ENCODE measurements around the gene FBXL19.
"Not testable (repeated sequence)": the region's sequence is repeated elsewhere in the genome, so short reads cannot be mapped to it uniquely, and the experiment has no call there.

The FBXL19 gene

DNA sequence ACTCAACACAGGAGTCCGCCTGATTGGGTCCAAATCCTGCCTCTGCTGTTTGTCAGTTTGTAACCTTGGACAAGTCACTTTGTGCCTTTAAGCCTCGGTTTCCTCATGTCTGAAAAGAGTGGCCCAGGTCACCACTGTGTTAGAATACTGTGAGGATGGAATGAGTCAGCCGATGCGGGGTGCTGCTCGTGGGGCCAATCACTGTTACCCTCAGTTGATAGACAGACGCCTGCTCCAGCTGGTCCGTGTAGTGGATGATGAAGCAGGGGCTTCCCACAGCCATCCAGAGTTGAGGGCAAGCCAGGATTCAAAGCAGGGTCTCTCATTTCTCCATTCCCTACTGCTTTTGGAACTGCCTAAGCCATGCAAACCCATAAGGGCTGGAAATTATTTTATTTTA is 5.8 kb downstream of the FBXL19 start:
- DNase-seq (ENCODE audit: extremely low read depth, low read depth): no peak
- TF ChIP-seq, protein P1, sequence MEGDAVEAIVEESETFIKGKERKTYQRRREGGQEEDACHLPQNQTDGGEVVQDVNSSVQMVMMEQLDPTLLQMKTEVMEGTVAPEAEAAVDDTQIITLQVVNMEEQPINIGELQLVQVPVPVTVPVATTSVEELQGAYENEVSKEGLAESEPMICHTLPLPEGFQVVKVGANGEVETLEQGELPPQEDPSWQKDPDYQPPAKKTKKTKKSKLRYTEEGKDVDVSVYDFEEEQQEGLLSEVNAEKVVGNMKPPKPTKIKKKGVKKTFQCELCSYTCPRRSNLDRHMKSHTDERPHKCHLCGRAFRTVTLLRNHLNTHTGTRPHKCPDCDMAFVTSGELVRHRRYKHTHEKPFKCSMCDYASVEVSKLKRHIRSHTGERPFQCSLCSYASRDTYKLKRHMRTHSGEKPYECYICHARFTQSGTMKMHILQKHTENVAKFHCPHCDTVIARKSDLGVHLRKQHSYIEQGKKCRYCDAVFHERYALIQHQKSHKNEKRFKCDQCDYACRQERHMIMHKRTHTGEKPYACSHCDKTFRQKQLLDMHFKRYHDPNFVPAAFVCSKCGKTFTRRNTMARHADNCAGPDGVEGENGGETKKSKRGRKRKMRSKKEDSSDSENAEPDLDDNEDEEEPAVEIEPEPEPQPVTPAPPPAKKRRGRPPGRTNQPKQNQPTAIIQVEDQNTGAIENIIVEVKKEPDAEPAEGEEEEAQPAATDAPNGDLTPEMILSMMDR (IDR thresholded peaks at IDR 0.05; ENCODE audit: low read depth, low read length): no peak

DNA sequence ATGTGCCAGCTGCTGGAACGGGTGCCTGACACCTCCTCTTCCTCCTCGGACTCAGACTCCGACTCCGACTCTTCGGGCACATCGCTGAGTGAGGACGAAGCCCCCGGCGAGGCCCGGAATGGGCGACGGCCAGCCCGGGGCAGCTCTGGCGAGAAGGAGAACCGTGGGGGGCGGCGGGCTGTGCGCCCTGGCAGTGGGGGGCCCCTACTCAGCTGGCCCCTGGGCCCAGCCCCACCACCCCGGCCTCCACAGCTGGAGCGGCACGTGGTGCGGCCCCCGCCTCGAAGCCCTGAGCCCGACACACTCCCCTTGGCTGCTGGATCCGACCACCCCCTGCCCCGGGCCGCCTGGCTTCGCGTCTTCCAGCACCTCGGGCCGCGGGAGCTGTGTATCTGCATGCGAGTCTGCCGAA is 6.8 kb downstream of the FBXL19 start:
- TF ChIP-seq, protein P1 (IDR thresholded peaks at IDR 0.05; ENCODE audit: low read depth, low read length): no peak
- DNase-seq (ENCODE audit: extremely low read depth, low read depth): no peak

DNA sequence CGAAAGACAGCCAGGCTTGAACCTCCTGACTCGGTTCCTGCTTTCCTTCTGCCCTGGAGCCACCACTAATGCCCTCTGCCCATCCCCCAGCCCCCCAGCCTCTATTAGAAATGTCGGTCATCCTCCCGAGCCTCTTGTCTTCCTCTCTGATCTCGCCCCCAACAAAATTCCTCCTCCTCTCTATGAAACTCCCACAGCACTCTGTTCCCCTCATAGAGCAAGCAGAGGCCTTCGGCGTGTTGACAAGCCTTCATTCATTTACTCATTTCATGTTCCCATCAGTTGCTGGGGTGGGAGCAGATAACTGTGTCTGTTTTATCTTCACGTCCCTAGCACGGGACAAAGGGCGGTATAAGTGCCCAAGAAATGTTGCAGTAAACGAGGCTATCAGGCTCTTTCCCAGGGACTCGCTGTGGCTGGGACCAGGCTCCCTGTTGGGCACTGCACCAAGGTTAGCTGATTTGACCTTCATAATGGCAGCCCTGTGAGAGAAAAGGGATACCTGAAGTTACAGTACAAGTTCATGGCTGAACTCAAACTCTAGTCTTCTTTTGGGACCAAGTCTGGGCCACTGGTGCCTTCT is 7.8 kb downstream of the FBXL19 start:
- TF ChIP-seq, protein P1 (IDR thresholded peaks at IDR 0.05; ENCODE audit: low read depth, low read length): no peak
- DNase-seq (ENCODE audit: extremely low read depth, low read depth): no peak

DNA sequence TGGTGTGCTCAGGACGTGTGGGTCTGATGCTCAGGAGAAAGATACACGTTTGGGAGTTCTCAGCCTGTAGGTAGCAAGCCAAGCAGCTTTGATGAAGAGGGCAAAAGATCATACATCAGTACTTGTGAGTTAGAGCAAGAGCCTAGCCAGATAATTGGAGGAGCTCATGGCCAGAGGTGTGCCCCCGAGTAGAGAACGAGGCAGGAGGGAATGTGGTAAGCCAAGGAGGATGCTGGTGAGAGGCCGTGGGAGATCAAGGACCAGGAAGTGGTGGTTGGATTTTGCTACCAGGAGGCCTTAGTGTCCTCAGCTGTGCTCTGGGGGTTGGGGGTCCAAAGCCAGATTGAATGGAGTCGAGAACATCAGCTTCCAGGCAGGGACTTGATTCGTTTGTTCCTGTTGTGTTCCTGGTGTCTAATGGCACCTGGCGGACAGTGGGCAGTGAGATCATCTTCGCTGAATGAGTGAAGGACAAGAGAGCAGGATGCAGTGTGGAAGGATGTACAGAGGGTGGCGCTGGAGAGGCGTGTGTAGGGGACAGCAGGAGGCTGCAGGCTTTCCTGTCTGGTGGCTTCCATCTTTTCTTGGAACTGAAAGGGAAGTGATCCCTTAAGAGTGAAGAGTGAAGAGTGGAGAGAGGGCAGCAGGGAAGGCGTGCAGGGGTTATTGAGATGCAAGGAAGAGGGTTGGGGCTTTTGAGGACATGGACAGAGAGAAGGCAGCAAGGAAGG is 11.6 kb downstream of the FBXL19 start:
- TF ChIP-seq, protein P1 (IDR thresholded peaks at IDR 0.05; ENCODE audit: low read depth, low read length): peak; percentile 53
- DNase-seq (ENCODE audit: extremely low read depth, low read depth): no peak

DNA sequence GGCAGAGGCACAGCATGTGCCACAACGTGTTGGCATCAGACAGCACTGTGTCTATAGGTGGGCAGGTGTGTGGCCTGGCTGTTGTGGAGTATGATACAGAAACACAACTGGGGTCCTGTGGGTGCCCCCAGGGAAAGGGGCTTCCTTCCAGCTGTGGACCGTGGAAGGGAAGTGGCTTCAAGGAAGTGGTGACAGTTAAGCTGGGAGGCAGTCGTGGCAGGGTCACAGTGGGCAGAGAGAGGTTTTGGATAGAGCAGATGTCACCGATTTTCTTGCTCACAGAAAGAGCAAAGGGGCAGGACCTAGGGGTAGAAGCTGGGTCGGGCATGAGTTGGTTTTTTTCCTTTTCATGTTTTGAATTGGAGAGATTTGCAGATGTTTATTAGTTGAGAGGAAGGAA is 14.3 kb downstream of the FBXL19 start:
- DNase-seq (ENCODE audit: extremely low read depth, low read depth): no peak
- TF ChIP-seq, protein P1 (IDR thresholded peaks at IDR 0.05; ENCODE audit: low read depth, low read length): no peak

DNA sequence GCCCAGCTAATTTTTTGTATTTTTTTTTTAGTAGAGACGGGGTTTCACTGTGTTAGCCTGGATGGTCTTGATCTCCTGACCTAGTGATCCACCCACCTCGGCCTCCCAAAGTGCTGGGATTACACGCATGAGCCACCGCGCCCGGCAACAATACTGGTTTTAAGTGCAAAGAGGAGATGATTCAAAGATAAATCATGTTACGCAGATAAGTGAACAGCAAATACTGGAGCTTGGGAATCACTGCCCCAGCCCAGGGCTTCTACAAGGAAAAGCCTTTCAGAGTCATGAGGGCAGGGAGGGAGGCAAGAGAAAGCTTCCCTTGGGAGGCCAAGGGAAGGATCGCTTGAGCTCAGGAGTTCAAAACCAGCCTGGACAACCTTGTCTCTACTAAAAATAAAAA is 16.2 kb downstream of the FBXL19 start:
- not testable (repeated sequence) for DNase-seq (ENCODE audit: extremely low read depth, low read depth)

DNA sequence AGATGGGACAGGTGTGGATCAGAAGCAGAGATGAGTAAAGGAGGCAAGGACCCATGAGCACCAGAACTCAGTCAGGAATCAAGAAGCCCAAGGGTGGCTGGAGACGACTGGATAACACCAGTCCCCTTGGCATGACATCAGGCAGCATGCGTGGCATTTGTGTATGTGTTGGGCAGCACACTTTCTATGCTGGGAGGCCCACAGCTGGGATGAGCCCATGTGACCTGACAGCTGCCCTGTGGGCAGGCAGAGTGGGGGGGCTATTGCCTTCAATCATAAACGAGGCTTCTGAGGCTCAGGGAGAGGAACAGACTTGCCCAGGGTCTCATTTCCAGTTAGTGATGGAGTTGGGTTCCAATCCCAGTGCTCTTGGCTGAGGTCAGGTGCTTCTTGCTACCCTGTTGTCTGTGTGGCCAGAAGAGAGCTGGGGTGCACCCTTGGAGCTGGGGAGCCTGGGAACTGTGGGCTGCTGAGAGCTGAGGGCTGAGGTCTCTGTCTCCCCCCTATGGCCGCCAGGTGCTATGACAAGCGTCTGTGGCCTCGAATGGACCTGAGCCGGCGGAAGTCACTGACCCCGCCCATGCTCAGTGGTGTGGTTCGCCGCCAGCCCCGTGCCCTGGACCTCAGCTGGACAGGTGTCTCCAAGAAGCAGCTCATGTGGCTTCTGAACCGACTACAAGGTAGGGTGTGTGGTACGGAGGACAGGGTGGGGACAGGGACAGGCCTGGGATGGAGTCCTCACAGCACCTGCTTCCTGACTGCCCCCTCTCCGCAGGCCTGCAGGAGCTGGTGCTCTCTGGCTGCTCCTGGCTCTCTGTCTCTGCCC is 18.4 kb downstream of the FBXL19 start:
- TF ChIP-seq, protein P1 (IDR thresholded peaks at IDR 0.05; ENCODE audit: low read depth, low read length): peak; percentile 89
- DNase-seq (ENCODE audit: extremely low read depth, low read depth): no peak
